IMR-90 (cell line): ENCODE measurements around the gene MGAT5.

ENCODE experiments used
- BHLHE40 ChIP-seq: fragments of 150-350 bp; IDR thresholded peaks from 2 replicates; pipeline ENCODE4 v1.6.1; 2016; ENCODE audit warnings: mild to moderate bottlenecking, low read depth, low read length
- CHD1 ChIP-seq: IDR thresholded peaks from 2 replicates; pipeline ENCODE4 v1.6.1; 2012; ENCODE audit warnings: low read depth, low read length, improper control_type of control experiment
- CTCF ChIP-seq: conservative IDR thresholded peaks from 2 replicates; pipeline ENCODE4 v1.5.1; 2012; ENCODE audit warnings: mild to moderate bottlenecking, low read depth, low read length, improper control_type of control experiment
- POLR2A ChIP-seq: IDR thresholded peaks from 2 replicates; pipeline ENCODE4 v1.6.1; 2012; ENCODE audit warnings: mild to moderate bottlenecking, low read depth, low read length
- RAD21 ChIP-seq: IDR thresholded peaks from 2 replicates; pipeline ENCODE4 v1.6.1; 2012; ENCODE audit warnings: low read length, improper control_type of control experiment
- TF ChIP-seq, protein P1 (sequence below): fragments of 150-350 bp; IDR thresholded peaks from 2 replicates; pipeline ENCODE4 v1.6.1; 2017; ENCODE audit warnings: mild to moderate bottlenecking, antibody characterized with exemption, low read length, low read depth

- TF ChIP-seq CTCF (no peak), RAD21 (no peak), POLR2A (no peak), CHD1 (no peak), BHLHE40 (no peak)
- TF ChIP-seq, protein P1, sequence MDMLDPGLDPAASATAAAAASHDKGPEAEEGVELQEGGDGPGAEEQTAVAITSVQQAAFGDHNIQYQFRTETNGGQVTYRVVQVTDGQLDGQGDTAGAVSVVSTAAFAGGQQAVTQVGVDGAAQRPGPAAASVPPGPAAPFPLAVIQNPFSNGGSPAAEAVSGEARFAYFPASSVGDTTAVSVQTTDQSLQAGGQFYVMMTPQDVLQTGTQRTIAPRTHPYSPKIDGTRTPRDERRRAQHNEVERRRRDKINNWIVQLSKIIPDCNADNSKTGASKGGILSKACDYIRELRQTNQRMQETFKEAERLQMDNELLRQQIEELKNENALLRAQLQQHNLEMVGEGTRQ: no peak
These were observed 7.7 kb downstream of the MGAT5 start for GRCh38 chr2:134261398-134262131.
